ENCODE data around the gene HTR4. TPM values are rescaled to one million over a fixed set of nuclear protein-coding genes. Genes with fewer than 3 reads are reported as not detected.
A peak's percentile ranks its signal among the peaks of the same experiment; 100 is the strongest.

Gene HTR4
- total and polyA plus RNA-seq, 12 donors = 0.16 to 1.1 (median 0.40) TPM; not detected in 2

DNA sequence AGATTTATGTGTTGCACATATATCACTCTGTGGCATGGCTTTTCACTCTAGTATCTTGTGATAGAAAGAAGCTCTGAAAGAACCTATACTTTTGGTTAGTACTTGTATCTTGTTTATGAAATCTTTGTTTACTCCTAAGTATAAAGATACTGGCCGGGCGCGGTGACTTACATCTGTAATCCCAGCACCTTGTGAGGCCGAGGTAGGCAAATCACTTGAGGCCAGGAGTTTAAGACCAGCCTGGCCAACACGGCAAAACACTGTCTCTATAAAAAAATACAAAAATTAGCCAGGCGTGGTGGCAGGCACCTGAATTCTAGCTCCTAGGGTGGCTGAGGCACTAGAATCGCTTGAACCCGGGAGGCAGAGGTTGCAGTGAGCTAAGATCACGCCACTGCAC is 141.8 kb downstream of the HTR4 start:
- Histone ChIP-seq H3K27ac (peak overlapping the region in 1 of 10 donors; percentile 45), H3K36me3 (no peaks in the 10 kb centered on the region), H3K4me3 (no peak overlapping the region), H3K9me3 (peaks cover 0 to 13% (median 0%) of the 10 kb centered on the region in 11 donors), H3K27me3 (no peaks in the 10 kb centered on the region), H3K4me1 (peaks cover 0 to 7% (median 4%) of the 10 kb centered on the region in 9 donors)
- TF ChIP-seq CTCF (IDR thresholded peaks at IDR 0.05) = no peak
- ATAC-seq (no peak), DNase-seq (no peak)
- 89 to 90% methylated on average over 9 of the region's 9 CpGs for WGBS, 2 donors
- intact Hi-C loops (cut with DNase I) = no loop called here

GRCh38 chr5:148511810-148512347 is 142.4 kb downstream of the HTR4 start:
- DNase-seq = no peak
- peak in 1 of 8 donors; percentile 79 for ATAC-seq
- WGBS, 2 donors = 7 to 13% methylated on average over 1 of the region's 1 CpG
- no peak for TF ChIP-seq CTCF (IDR thresholded peaks at IDR 0.05)
- Histone ChIP-seq H3K36me3 (no peaks in the 10 kb centered on the region), H3K9me3 (peaks cover 0 to 13% (median 0%) of the 10 kb centered on the region in 11 donors), H3K27me3 (no peaks in the 10 kb centered on the region), H3K4me3 (no peak overlapping the region), H3K27ac (peak overlapping the region in 2 of 10 donors; percentile 42 to 45), H3K4me1 (peaks cover 0 to 8% (median 4%) of the 10 kb centered on the region in 9 donors)
- intact Hi-C loops (cut with DNase I) = no loop called here

GRCh38 chr5:148509893-148510292 is 144.4 kb downstream of the HTR4 start:
- no peak for TF ChIP-seq CTCF (IDR thresholded peaks at IDR 0.05)
- Histone ChIP-seq H3K4me3 (no peak overlapping the region), H3K4me1 (peaks cover 0 to 8% (median 4%) of the 10 kb centered on the region in 9 donors), H3K36me3 (no peaks in the 10 kb centered on the region), H3K9me3 (peaks cover 0 to 11% (median 0%) of the 10 kb centered on the region in 11 donors), H3K27me3 (no peaks in the 10 kb centered on the region), H3K27ac (no peak overlapping the region)
- intact Hi-C loops (cut with DNase I) = no loop called here
- no peak for DNase-seq
- 83% methylated on average over 2 of the region's 2 CpGs for WGBS, 2 donors
- ATAC-seq = no peak

- no peaks in the 10 kb centered on the region for H3K27me3 ChIP-seq
- DNase-seq (no peak), ATAC-seq (peak in 1 of 8 donors; percentile 47)
- no peak for TF ChIP-seq CTCF (IDR thresholded peaks at IDR 0.05)
- peaks cover 0 to 11% (median 0%) of the 10 kb centered on the region in 11 donors for H3K9me3 ChIP-seq
- no peaks in the 10 kb centered on the region for H3K36me3 ChIP-seq
- intact Hi-C loops (cut with DNase I) = no loop called here
- H3K4me1 ChIP-seq = peaks cover 0 to 8% (median 4%) of the 10 kb centered on the region in 9 donors
- H3K4me3 ChIP-seq = no peak overlapping the region
- 47 to 62% methylated on average over 3 of the region's 3 CpGs for WGBS, 2 donors
- H3K27ac ChIP-seq = no peak overlapping the region
Observed at GRCh38 chr5:148507648-148508047, 146.7 kb downstream of the HTR4 start.
